Heart right ventricle (tissue), 16 donors: ENCODE results near the gene RXRA. TPM values are rescaled to one million over a fixed set of nuclear protein-coding genes. Genes with fewer than 3 reads are reported as not detected.

Source experiments
- ATAC-seq, 8 donors: fragments of 200-7000 bp; cut with Tn5 transposase; one replicate each; pipeline ENCODE4 v1.9.1; 2020; ENCODE audit warnings: mild to moderate bottlenecking in 8 of 8, moderate library complexity in 8 of 8, moderate number of reproducible peaks in 1 of 8
- DNase-seq, 2 donors: peaks; one replicate each; pipeline ENCODE4 v3.0.0-alpha.2; 2020
- H3K27ac ChIP-seq, 10 donors: fragments of 200-600 bp; sonication (generic) in 2 of 10; one replicate each; pipeline versions ENCODE4 v1.5.0 to v1.8.0; 2020 to 2022; ENCODE audit warnings: mild to moderate bottlenecking in 3 of 10
- H3K27me3 ChIP-seq, 7 donors: fragments of 200-600 bp; one replicate each; pipeline ENCODE4 v1.8.0; 2021 to 2022; ENCODE audit warnings: mild to moderate bottlenecking in 2 of 7
- H3K36me3 ChIP-seq, 9 donors: fragments of 200-600 bp; sonication (generic) in 1 of 9; one replicate each; pipeline versions ENCODE4 v1.5.0 to v1.8.0; 2020 to 2022; ENCODE audit warnings: mild to moderate bottlenecking in 2 of 9
- H3K4me1 ChIP-seq, 9 donors: fragments of 200-600 bp; sonication (generic) in 1 of 9; one replicate each; pipeline versions ENCODE4 v1.5.0 to v1.8.0; 2020 to 2022; ENCODE audit warnings: mild to moderate bottlenecking in 4 of 9
- H3K4me3 ChIP-seq, 10 donors: fragments of 200-600 bp; sonication (generic) in 2 of 10; one replicate each; pipeline versions ENCODE4 v1.5.0 to v1.8.0; 2020 to 2022; ENCODE audit warnings: mild to moderate bottlenecking in 7 of 10, moderate library complexity in 2 of 10
- H3K9me3 ChIP-seq, 11 donors: fragments of 200-600 bp in 10 of 11; sonication (generic) in 2 of 11; one replicate each; pipeline versions ENCODE4 v1.5.0 to v1.8.0; 2013 to 2022; ENCODE audit warnings: mild to moderate bottlenecking in 2 of 11, control low read depth in 1 of 11, moderate library complexity in 1 of 11
- CTCF ChIP-seq, 9 donors: fragments of 200-600 bp; sonication (generic) in 2 of 9; IDR thresholded peaks; one replicate each; pipeline versions ENCODE4 v1.5.0 to v1.8.0; 2021 to 2022; ENCODE audit warnings: antibody characterized with exemption in 9 of 9, mild to moderate bottlenecking in 5 of 9, moderate library complexity in 1 of 9
- WGBS, 2 donors: extraction: QIAGEN DNeasy Blood & Tissue Kit; methylation state at CpG; one replicate each; pipeline ENCODE4 v1.1.7; 2013; ENCODE audit warnings: inconsistent platforms in 1 of 2; 5-methylcytosine and 5-hydroxymethylcytosine counted together
- intact Hi-C, 10 donors: fragments of 100-400 bp; cut with DNase I; formaldehyde crosslinking; loops; one replicate each; pipeline versions ENCODE4 v1.11.1 to v1.14.2; 2022
- polyA plus RNA-seq, 2 donors: library from polyadenylated mRNA; stranded (reverse); fragments of 200-250 nt; gene quantifications; one replicate each; pipeline ENCODE4 v1.2.3, GENCODE V29; 2013
- total RNA-seq, 10 donors: library from RNA; stranded (reverse); fragmentation: NEBNext Ultra II Directional in 3 of 10; extraction: Animal tissue kit (Norgen Biotek cat#: 25700) in 3 of 10; gene quantifications; one replicate each; pipeline versions ENCODE4 v1.2.1 to v1.2.4, GENCODE V29; 2021 to 2023
- donor health status: Arrhythmogenic right ventricular cardiomyopathy.
- donor health status: ischemic (EF 13 %, LVEDD 7.1; RV severe dilation, severe dysfunction).
- donor health status: healthy with polysubstance abuse.
- donor health status: DM: no; HTN: yes; CAD: no.
- donor health status: DM: no; HTN: no; CAD: no.
- donor health status: ischemic (EF 25% LVEDD 6.9; RV normal size, moderate dysfunction).
- donor health status: ischemic (EF 25% LVEDD 5.7; RV mildly dilated, moderate dysfunction).
- donor health status: healthy.
- donor health status: DM: yes; HTN: yes; CAD: no.
- donor health status: Ischemic cardiomyopathy.
- donor health status: ischemic (EF 35%, LVEDD 5.7; RV mildly dilated, moderate dysfunction).
- donor health status: nonischemic (EF 11% LVEDD 7.7; RV severe dilation, severe dysfunction).
- donor health status: DM: yes; HTN: yes; CAD: no.
- donor health status: PGD.
- donor health status: ischemic (EF 29% LVEDD 5.4; RV normal size, mild dysfunction).
- donor health status: nonischemic (EF 23%, LVEDD 6.1; RV moderate dilation, normal function).

RXRA gene
- total and polyA plus RNA-seq, 12 donors, result 22.6 to 92.3 (median 42.0) TPM

- 32 to 34% methylated on average over 17 of the region's 17 CpGs for WGBS, 2 donors
- Histone ChIP-seq H3K36me3 (no peaks in the 10 kb centered on the region), H3K27me3 (no peaks in the 10 kb centered on the region), H3K4me1 (peaks cover 81 to 100% (median 100%) of the 10 kb centered on the region in 9 donors), H3K9me3 (no peaks in the 10 kb centered on the region), H3K27ac (peak overlapping the region in 8 of 10 donors; percentile 29 to 71 (median 60)), H3K4me3 (peak overlapping the region in 7 of 10 donors; percentile 5 to 29 (median 15))
- intact Hi-C loops, result loop anchor here in 2 of 10 donors (2.0 to 10.0 kb wide), 3 partner anchors 40 to 96 kb away; no protein-coding TSS in a partner anchor
- no peak for TF ChIP-seq CTCF (IDR thresholded peaks at IDR 0.05)
- ATAC-seq (peak in 2 of 8 donors; percentile 1 to 8), DNase-seq (no peak)
Measured at GRCh38 chr9:134339183-134339806, 13.0 kb downstream of the RXRA start.

- Histone ChIP-seq H3K4me3 (peak overlapping the region in 3 of 10 donors; percentile 15 to 19 (median 17)), H3K36me3 (no peaks in the 10 kb centered on the region), H3K9me3 (no peaks in the 10 kb centered on the region), H3K27me3 (no peaks in the 10 kb centered on the region), H3K27ac (peak overlapping the region; percentile 65 to 91 (median 80)), H3K4me1 (peaks cover 86 to 100% (median 100%) of the 10 kb centered on the region in 9 donors)
- 33 to 41% methylated on average over 28 of the region's 28 CpGs for WGBS, 2 donors
- ATAC-seq (peak; percentile 11 to 65 (median 51)), DNase-seq (peak; percentile 69 to 76)
- intact Hi-C loops, result loop anchor here in 1 of 10 donors (5.0 kb wide), 1 partner anchor 37 kb away; no protein-coding TSS in a partner anchor
- no peak for TF ChIP-seq CTCF (IDR thresholded peaks at IDR 0.05)
Measured at GRCh38 chr9:134340475-134341160, 14.4 kb downstream of the RXRA start.

GRCh38 chr9:134341306-134341705 lies 15.1 kb downstream of the RXRA start:
- peak overlapping the region in 3 of 10 donors; percentile 15 to 19 (median 17) for H3K4me3 ChIP-seq

More at GRCh38 chr9:134341306-134341705, 15.1 kb downstream of the RXRA start:
- H3K27me3 ChIP-seq, result no peaks in the 10 kb centered on the region
- peak; percentile 63 to 73 for DNase-seq
- no peak for TF ChIP-seq CTCF (IDR thresholded peaks at IDR 0.05)
- intact Hi-C loops, result loop anchor here in 1 of 10 donors (5.0 kb wide), 1 partner anchor 36 kb away; no protein-coding TSS in a partner anchor
- no peaks in the 10 kb centered on the region for H3K9me3 ChIP-seq
- peak; percentile 24 to 59 (median 52) for ATAC-seq
- H3K27ac ChIP-seq, result peak overlapping the region; percentile 65 to 91 (median 80)
- 11 to 12% methylated on average over 9 of the region's 9 CpGs for WGBS, 2 donors
- no peaks in the 10 kb centered on the region for H3K36me3 ChIP-seq
- H3K4me1 ChIP-seq, result peaks cover 83 to 100% (median 100%) of the 10 kb centered on the region in 9 donors
